SK-N-SH treated with all-trans-retinoic acid at 6 μM for 48 hours (cell line): Measurements from ENCODE around the gene SPECC1L.
"Not testable (repeated sequence)": the region's sequence is repeated elsewhere in the genome, so short reads cannot be mapped to it uniquely, and the experiment has no call there.

Experiments
- ATAC-seq: fragments of 200-7000 bp; cut with Tn5 transposase; 3 replicates; pipeline ENCODE4 v1.9.1; 2020; ENCODE audit warnings: mild to moderate bottlenecking, moderate library complexity
- ARNTL ChIP-seq: fragments of 450-650 bp; formaldehyde crosslinking; IDR thresholded peaks from 2 replicates; pipeline ENCODE4 v1.5.0; 2020; ENCODE audit warnings: low read depth, mild to moderate bottlenecking, moderate library complexity, borderline replicate concordance
- BACH2 ChIP-seq: fragments of 250-450 bp; sonication (Bioruptor Pico); IDR thresholded peaks from 2 replicates; pipeline ENCODE4 v1.9.0; 2021; ENCODE audit warnings: mild to moderate bottlenecking, borderline replicate concordance
- CREB5 ChIP-seq: fragments of 250-450 bp; sonication (Bioruptor Pico); IDR thresholded peaks from 2 replicates; pipeline ENCODE4 v1.5.1; 2020; ENCODE audit warnings: low read depth, mild to moderate bottlenecking, moderate library complexity
- ISL1 ChIP-seq: fragments of 250-450 bp; sonication (Bioruptor Pico); IDR thresholded peaks from 2 replicates; pipeline ENCODE4 v2.1.2; 2022; ENCODE audit warnings: mild to moderate bottlenecking, moderate library complexity
- PATZ1 ChIP-seq: fragments of 250-450 bp; sonication (Bioruptor Pico); IDR thresholded peaks from 2 replicates; pipeline ENCODE4 v1.8.0; 2020; ENCODE audit warnings: mild to moderate bottlenecking, moderate library complexity, borderline replicate concordance
- POU6F1 ChIP-seq: fragments of 250-450 bp; sonication (Bioruptor Pico); IDR thresholded peaks from 2 replicates; pipeline ENCODE4 v1.8.0; 2021; ENCODE audit warnings: low read depth, mild to moderate bottlenecking, moderate library complexity, borderline replicate concordance
- PPARA ChIP-seq: fragments of 250-450 bp; sonication (Bioruptor Pico); IDR thresholded peaks from 2 replicates; pipeline ENCODE4 v1.5.0; 2020; ENCODE audit warnings: mild to moderate bottlenecking, borderline replicate concordance
- SNAI2 ChIP-seq: fragments of 250-450 bp; sonication (Bioruptor Pico); IDR thresholded peaks from 2 replicates; pipeline ENCODE4 v1.5.0; 2020; ENCODE audit warnings: mild to moderate bottlenecking, moderate library complexity
- TSHZ2 ChIP-seq: fragments of 250-450 bp; sonication (Bioruptor Pico); IDR thresholded peaks from 2 replicates; pipeline ENCODE4 v1.5.0; 2020; ENCODE audit warnings: mild to moderate bottlenecking, moderate library complexity
- ZC3H10 ChIP-seq: fragments of 250-450 bp; sonication (Bioruptor Pico); IDR thresholded peaks from 2 replicates; pipeline ENCODE4 v1.5.1; 2021; ENCODE audit warnings: mild to moderate bottlenecking, moderate library complexity
- ZNF70 ChIP-seq: fragments of 450-650 bp; formaldehyde crosslinking; IDR thresholded peaks from 2 replicates; pipeline ENCODE4 v1.5.0; 2020; ENCODE audit warnings: mild to moderate bottlenecking, moderate library complexity
- ZNF8 ChIP-seq: fragments of 450-650 bp; formaldehyde crosslinking; IDR thresholded peaks from 2 replicates; pipeline ENCODE4 v1.5.0; 2020; ENCODE audit warnings: mild to moderate bottlenecking, moderate library complexity

The SPECC1L gene

GRCh38 chr22:24247011-24247507 is 23.6 kb upstream of the SPECC1L start:
- peak; percentile 26; the same call in 2 of the 3 replicates for ATAC-seq
- TF ChIP-seq SNAI2 (CRISPR knock-in tag), result no peak
- no peak for TF ChIP-seq PATZ1 (CRISPR knock-in tag)
- TF ChIP-seq ZNF8 (CRISPR knock-in tag), result no peak
- TF ChIP-seq ISL1 (CRISPR knock-in tag), result no peak
- TF ChIP-seq CREB5 (CRISPR knock-in tag), result no peak
- no peak for TF ChIP-seq POU6F1 (CRISPR knock-in tag)
- no peak for TF ChIP-seq ZNF70 (CRISPR knock-in tag)
- no peak for TF ChIP-seq ARNTL
- no peak for TF ChIP-seq PPARA (CRISPR knock-in tag)

GRCh38 chr22:24247564-24248344 is 22.9 kb upstream of the SPECC1L start:
- TF ChIP-seq BACH2 (CRISPR knock-in tag), result no peak
- TF ChIP-seq ZC3H10 (CRISPR knock-in tag), result no peak
- no peak for TF ChIP-seq TSHZ2 (CRISPR knock-in tag)
- peak; percentile 100 for ATAC-seq

- not testable (repeated sequence) for ATAC-seq
Observed at GRCh38 chr22:24248611-24249010, 22.0 kb upstream of the SPECC1L start.

- not testable (repeated sequence) for ATAC-seq
Observed at GRCh38 chr22:24249413-24249812, 21.2 kb upstream of the SPECC1L start.

- ATAC-seq, result not testable (repeated sequence)
Observed at GRCh38 chr22:24251286-24251685, 19.3 kb upstream of the SPECC1L start.

- ATAC-seq, result not testable (repeated sequence)
Observed at GRCh38 chr22:24253126-24253525, 17.5 kb upstream of the SPECC1L start.

- not testable (repeated sequence) for ATAC-seq
Observed at GRCh38 chr22:24256136-24256535, 14.5 kb upstream of the SPECC1L start.

GRCh38 chr22:24256736-24257135 is 13.9 kb upstream of the SPECC1L start:
- not testable (repeated sequence) for ATAC-seq

- not testable (repeated sequence) for ATAC-seq
Observed at GRCh38 chr22:24259459-24259858, 11.2 kb upstream of the SPECC1L start.

GRCh38 chr22:24262185-24262749 is 8.4 kb upstream of the SPECC1L start:
- ATAC-seq, result not testable (repeated sequence)

- not testable (repeated sequence) for ATAC-seq
Observed at GRCh38 chr22:24263479-24263878, 7.2 kb upstream of the SPECC1L start.

- ATAC-seq, result not testable (repeated sequence)
Observed at GRCh38 chr22:24264329-24264896, 6.2 kb upstream of the SPECC1L start.
